Loucy (cell line): ENCODE results near the gene ARHGEF12.

Experiments
- EZH2phosphoT487 ChIP-seq: fragments of 200-600 bp; IDR thresholded peaks from 2 replicates; pipeline ENCODE4 v1.6.1; 2018; ENCODE audit warnings: antibody characterized with exemption, mild to moderate bottlenecking, moderate library complexity, borderline replicate concordance
- TF ChIP-seq, protein P1 (sequence below): fragments of 200-600 bp; sonication (generic); conservative IDR thresholded peaks from 2 replicates; pipeline ENCODE4 v1.5.1; 2014; ENCODE audit warnings: mild to moderate bottlenecking, antibody characterized with exemption, low read length

DNA sequence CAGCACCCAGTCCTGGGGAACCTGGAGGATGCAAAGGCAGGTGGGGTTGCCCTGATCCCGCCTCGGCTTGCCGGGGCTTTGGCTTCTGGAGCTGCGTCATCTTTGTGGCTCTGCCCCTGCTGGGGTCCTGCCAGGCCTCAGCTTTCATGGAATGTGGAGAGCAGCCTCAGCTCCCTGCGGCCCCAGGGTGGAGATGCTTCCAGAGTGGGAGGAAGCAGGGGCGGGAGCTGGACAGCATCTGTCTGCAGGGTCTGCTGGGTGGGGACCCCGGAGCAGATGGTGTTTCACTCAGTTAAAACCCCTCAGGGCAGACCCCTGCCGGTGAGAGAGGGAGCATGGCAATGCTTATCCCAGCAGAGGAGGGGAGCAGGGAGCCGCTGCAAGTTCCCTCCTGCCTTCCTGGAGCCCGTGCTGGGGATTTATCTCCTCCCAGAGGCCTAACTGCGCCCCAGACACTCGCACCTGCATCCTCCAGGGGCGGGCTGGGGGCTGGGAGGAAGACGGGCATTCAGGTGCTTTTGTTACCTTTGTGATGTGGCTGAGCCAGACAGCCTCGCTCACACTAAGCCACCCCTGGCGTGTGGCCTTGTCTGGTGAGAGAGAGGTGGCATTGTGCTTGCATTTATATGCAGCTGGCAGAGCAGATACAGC, 191.0 kb downstream of the ARHGEF12 start:
- TF ChIP-seq, protein P1, sequence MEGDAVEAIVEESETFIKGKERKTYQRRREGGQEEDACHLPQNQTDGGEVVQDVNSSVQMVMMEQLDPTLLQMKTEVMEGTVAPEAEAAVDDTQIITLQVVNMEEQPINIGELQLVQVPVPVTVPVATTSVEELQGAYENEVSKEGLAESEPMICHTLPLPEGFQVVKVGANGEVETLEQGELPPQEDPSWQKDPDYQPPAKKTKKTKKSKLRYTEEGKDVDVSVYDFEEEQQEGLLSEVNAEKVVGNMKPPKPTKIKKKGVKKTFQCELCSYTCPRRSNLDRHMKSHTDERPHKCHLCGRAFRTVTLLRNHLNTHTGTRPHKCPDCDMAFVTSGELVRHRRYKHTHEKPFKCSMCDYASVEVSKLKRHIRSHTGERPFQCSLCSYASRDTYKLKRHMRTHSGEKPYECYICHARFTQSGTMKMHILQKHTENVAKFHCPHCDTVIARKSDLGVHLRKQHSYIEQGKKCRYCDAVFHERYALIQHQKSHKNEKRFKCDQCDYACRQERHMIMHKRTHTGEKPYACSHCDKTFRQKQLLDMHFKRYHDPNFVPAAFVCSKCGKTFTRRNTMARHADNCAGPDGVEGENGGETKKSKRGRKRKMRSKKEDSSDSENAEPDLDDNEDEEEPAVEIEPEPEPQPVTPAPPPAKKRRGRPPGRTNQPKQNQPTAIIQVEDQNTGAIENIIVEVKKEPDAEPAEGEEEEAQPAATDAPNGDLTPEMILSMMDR = no peak
- no peak for TF ChIP-seq EZH2phosphoT487
